GM23338 (cell line): Measurements from ENCODE around the gene TP53BP2. TPM values are rescaled to one million over a fixed set of nuclear protein-coding genes. Genes with fewer than 3 reads are reported as not detected.

ENCODE experiments used
- EZH2 ChIP-seq: fragments of 200-600 bp; sonication (generic); IDR thresholded peaks from one replicate; pipeline ENCODE4 v1.8.0; 2017; ENCODE audit warnings: antibody characterized with exemption, mild to moderate bottlenecking, low read depth; ENCODE audit not compliant: unreplicated experiment
- POLR2AphosphoS5 ChIP-seq: IDR thresholded peaks from 2 replicates; pipeline ENCODE4 v1.6.1; 2016; ENCODE audit warnings: antibody characterized with exemption, low read depth
- STAT1 ChIP-seq: IDR thresholded peaks from one replicate; pipeline ENCODE4 v1.6.1; 2016; ENCODE audit warnings: antibody characterized with exemption; ENCODE audit not compliant: unreplicated experiment
- ZNF114 ChIP-seq: fragments of 250-450 bp; sonication (Bioruptor Pico); IDR thresholded peaks from 2 replicates; pipeline ENCODE4 v1.5.0; 2020; ENCODE audit warnings: mild to moderate bottlenecking, moderate library complexity
- ZNF331 ChIP-seq: fragments of 250-450 bp; sonication (Bioruptor Pico); IDR thresholded peaks from 2 replicates; pipeline ENCODE4 v1.5.0; 2020; ENCODE audit warnings: low read depth, mild to moderate bottlenecking, moderate library complexity
- polyA plus RNA-seq: library from polyadenylated mRNA; unstranded; fragments of >200 nt; fragmentation: Nextera tagmentation; extraction: Ambion mirVana; gene quantifications from 2 replicates; pipeline ENCODE4 v1.2.1, GENCODE V29; 2016
- total RNA-seq: library from RNA; depleted of rRNA; stranded (reverse); fragments of >200 nt; shearing (Covaris generic); gene quantifications from 2 replicates; pipeline ENCODE4 v1.2.3, GENCODE V29; 2014
- TF ChIP-seq, protein P1 (sequence below): fragments of 250-450 bp; sonication (Bioruptor Pico); IDR thresholded peaks from 2 replicates; pipeline ENCODE4 v1.5.0; 2020; ENCODE audit warnings: mild to moderate bottlenecking, moderate library complexity
- TF ChIP-seq, protein P2 (sequence below): IDR thresholded peaks from 2 replicates; pipeline ENCODE4 v1.6.1; 2016; ENCODE audit warnings: antibody characterized with exemption
- TF ChIP-seq, protein P3 (sequence below): IDR thresholded peaks from one replicate; pipeline ENCODE4 v1.6.1; 2018; ENCODE audit warnings: antibody characterized with exemption; ENCODE audit not compliant: unreplicated experiment
- TF ChIP-seq, protein P4 (sequence below), 2 experiments: fragments of 200-600 bp in 1 of 2; sonication (generic) in 1 of 2; conservative IDR thresholded peaks; 2 replicates each; pipeline versions ENCODE4 v1.5.1 to v1.6.1; 2016 to 2017; ENCODE audit warnings: antibody characterized with exemption in 2 of 2, low read depth in 2 of 2, mild to moderate bottlenecking in 2 of 2, moderate library complexity in 1 of 2

Gene TP53BP2
- total and polyA plus RNA-seq, 2 experiments from 2014 or later, result 10.1 to 32.9 TPM

DNA sequence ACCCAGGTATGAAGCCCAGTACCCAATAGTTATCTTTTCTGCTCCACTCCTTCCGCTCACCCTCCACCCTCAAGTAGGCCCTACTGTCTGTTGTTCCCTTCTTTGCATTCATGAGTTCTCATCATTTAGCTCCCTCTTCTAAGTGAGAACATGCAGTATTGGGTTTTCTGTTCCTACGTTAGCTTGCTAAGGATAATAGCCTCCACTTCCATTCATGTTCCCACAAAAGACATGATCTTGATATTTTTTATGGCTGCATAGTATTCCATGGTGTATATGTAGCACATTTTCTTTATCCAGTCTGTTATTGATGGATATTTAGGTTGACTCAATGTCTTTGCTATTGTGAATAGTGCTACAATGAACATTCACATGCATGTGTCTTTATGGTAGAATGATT, 2.8 kb upstream of the TP53BP2 start (continued):
- TF ChIP-seq, protein P1, sequence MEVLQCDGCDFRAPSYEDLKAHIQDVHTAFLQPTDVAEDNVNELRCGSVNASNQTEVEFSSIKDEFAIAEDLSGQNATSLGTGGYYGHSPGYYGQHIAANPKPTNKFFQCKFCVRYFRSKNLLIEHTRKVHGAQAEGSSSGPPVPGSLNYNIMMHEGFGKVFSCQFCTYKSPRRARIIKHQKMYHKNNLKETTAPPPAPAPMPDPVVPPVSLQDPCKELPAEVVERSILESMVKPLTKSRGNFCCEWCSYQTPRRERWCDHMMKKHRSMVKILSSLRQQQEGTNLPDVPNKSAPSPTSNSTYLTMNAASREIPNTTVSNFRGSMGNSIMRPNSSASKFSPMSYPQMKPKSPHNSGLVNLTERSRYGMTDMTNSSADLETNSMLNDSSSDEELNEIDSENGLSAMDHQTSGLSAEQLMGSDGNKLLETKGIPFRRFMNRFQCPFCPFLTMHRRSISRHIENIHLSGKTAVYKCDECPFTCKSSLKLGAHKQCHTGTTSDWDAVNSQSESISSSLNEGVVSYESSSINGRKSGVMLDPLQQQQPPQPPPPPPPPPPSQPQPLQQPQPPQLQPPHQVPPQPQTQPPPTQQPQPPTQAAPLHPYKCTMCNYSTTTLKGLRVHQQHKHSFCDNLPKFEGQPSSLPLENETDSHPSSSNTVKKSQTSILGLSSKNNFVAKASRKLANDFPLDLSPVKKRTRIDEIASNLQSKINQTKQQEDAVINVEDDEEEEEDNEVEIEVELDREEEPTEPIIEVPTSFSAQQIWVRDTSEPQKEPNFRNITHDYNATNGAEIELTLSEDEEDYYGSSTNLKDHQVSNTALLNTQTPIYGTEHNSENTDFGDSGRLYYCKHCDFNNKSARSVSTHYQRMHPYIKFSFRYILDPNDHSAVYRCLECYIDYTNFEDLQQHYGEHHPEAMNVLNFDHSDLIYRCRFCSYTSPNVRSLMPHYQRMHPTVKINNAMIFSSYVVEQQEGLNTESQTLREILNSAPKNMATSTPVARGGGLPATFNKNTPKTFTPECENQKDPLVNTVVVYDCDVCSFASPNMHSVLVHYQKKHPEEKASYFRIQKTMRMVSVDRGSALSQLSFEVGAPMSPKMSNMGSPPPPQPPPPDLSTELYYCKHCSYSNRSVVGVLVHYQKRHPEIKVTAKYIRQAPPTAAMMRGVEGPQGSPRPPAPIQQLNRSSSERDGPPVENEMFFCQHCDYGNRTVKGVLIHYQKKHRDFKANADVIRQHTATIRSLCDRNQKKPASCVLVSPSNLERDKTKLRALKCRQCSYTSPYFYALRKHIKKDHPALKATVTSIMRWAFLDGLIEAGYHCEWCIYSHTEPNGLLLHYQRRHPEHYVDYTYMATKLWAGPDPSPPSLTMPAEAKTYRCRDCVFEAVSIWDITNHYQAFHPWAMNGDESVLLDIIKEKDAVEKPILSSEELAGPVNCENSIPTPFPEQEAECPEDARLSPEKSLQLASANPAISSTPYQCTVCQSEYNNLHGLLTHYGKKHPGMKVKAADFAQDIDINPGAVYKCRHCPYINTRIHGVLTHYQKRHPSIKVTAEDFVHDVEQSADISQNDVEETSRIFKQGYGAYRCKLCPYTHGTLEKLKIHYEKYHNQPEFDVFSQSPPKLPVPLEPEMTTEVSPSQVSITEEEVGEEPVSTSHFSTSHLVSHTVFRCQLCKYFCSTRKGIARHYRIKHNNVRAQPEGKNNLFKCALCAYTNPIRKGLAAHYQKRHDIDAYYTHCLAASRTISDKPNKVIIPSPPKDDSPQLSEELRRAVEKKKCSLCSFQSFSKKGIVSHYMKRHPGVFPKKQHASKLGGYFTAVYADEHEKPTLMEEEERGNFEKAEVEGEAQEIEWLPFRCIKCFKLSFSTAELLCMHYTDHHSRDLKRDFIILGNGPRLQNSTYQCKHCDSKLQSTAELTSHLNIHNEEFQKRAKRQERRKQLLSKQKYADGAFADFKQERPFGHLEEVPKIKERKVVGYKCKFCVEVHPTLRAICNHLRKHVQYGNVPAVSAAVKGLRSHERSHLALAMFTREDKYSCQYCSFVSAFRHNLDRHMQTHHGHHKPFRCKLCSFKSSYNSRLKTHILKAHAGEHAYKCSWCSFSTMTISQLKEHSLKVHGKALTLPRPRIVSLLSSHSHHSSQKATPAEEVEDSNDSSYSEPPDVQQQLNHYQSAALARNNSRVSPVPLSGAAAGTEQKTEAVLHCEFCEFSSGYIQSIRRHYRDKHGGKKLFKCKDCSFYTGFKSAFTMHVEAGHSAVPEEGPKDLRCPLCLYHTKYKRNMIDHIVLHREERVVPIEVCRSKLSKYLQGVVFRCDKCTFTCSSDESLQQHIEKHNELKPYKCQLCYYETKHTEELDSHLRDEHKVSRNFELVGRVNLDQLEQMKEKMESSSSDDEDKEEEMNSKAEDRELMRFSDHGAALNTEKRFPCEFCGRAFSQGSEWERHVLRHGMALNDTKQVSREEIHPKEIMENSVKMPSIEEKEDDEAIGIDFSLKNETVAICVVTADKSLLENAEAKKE (CRISPR knock-in tag), result no peak
- no peak for TF ChIP-seq ZNF114 (CRISPR knock-in tag)
- TF ChIP-seq ZNF331 (CRISPR knock-in tag), result no peak
- TF ChIP-seq, protein P2, sequence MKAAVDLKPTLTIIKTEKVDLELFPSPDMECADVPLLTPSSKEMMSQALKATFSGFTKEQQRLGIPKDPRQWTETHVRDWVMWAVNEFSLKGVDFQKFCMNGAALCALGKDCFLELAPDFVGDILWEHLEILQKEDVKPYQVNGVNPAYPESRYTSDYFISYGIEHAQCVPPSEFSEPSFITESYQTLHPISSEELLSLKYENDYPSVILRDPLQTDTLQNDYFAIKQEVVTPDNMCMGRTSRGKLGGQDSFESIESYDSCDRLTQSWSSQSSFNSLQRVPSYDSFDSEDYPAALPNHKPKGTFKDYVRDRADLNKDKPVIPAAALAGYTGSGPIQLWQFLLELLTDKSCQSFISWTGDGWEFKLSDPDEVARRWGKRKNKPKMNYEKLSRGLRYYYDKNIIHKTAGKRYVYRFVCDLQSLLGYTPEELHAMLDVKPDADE, result no peak
- no peak for TF ChIP-seq EZH2
- no peak for TF ChIP-seq STAT1
- no peak for TF ChIP-seq POLR2AphosphoS5
- TF ChIP-seq, protein P3, sequence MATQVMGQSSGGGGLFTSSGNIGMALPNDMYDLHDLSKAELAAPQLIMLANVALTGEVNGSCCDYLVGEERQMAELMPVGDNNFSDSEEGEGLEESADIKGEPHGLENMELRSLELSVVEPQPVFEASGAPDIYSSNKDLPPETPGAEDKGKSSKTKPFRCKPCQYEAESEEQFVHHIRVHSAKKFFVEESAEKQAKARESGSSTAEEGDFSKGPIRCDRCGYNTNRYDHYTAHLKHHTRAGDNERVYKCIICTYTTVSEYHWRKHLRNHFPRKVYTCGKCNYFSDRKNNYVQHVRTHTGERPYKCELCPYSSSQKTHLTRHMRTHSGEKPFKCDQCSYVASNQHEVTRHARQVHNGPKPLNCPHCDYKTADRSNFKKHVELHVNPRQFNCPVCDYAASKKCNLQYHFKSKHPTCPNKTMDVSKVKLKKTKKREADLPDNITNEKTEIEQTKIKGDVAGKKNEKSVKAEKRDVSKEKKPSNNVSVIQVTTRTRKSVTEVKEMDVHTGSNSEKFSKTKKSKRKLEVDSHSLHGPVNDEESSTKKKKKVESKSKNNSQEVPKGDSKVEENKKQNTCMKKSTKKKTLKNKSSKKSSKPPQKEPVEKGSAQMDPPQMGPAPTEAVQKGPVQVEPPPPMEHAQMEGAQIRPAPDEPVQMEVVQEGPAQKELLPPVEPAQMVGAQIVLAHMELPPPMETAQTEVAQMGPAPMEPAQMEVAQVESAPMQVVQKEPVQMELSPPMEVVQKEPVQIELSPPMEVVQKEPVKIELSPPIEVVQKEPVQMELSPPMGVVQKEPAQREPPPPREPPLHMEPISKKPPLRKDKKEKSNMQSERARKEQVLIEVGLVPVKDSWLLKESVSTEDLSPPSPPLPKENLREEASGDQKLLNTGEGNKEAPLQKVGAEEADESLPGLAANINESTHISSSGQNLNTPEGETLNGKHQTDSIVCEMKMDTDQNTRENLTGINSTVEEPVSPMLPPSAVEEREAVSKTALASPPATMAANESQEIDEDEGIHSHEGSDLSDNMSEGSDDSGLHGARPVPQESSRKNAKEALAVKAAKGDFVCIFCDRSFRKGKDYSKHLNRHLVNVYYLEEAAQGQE, result no peak
- TF ChIP-seq, protein P4, sequence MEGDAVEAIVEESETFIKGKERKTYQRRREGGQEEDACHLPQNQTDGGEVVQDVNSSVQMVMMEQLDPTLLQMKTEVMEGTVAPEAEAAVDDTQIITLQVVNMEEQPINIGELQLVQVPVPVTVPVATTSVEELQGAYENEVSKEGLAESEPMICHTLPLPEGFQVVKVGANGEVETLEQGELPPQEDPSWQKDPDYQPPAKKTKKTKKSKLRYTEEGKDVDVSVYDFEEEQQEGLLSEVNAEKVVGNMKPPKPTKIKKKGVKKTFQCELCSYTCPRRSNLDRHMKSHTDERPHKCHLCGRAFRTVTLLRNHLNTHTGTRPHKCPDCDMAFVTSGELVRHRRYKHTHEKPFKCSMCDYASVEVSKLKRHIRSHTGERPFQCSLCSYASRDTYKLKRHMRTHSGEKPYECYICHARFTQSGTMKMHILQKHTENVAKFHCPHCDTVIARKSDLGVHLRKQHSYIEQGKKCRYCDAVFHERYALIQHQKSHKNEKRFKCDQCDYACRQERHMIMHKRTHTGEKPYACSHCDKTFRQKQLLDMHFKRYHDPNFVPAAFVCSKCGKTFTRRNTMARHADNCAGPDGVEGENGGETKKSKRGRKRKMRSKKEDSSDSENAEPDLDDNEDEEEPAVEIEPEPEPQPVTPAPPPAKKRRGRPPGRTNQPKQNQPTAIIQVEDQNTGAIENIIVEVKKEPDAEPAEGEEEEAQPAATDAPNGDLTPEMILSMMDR (conservative IDR thresholded peaks at IDR 0.05; ENCODE audit: low read depth in 2 of 2), result no peak
